Right lobe of liver (tissue), 6 donors: ENCODE measurements around the gene SEMA3B. TPM values are rescaled to one million over a fixed set of nuclear protein-coding genes. Genes with fewer than 3 reads are reported as not detected.

Experiments
- ATAC-seq, 4 donors: fragments of 200-7000 bp; cut with Tn5 transposase; one replicate each; pipeline ENCODE4 v1.9.1; 2020; ENCODE audit warnings: mild to moderate bottlenecking in 4 of 4, moderate library complexity in 4 of 4
- DNase-seq, 3 donors: peaks; one replicate each; pipeline ENCODE4 v3.0.0-alpha.2; 2020
- H3K27ac ChIP-seq, 3 donors: fragments of 200-600 bp; one replicate each; pipeline ENCODE4 v1.8.0; 2022
- H3K27me3 ChIP-seq, 2 donors: fragments of 200-600 bp; one replicate each; pipeline ENCODE4 v1.8.0; 2022
- H3K36me3 ChIP-seq, 4 donors: fragments of 200-600 bp; sonication (generic) in 1 of 4; one replicate each; pipeline versions ENCODE4 v1.5.1 to v1.8.0; 2017 to 2022; ENCODE audit warnings: control low read depth in 1 of 4
- H3K4me1 ChIP-seq, 4 donors: fragments of 200-600 bp; sonication (generic) in 1 of 4; one replicate each; pipeline versions ENCODE4 v1.5.1 to v1.8.0; 2017 to 2022; ENCODE audit warnings: control low read depth in 1 of 4
- H3K4me3 ChIP-seq, 3 donors: fragments of 200-600 bp; one replicate each; pipeline ENCODE4 v1.8.0; 2022
- H3K9me3 ChIP-seq, 4 donors: fragments of 200-600 bp; sonication (generic) in 1 of 4; one replicate each; pipeline versions ENCODE4 v1.5.1 to v1.8.0; 2017 to 2022; ENCODE audit warnings: control low read depth in 1 of 4
- POLR2A ChIP-seq: fragments of 450-650 bp; IDR thresholded peaks from one replicate; pipeline ENCODE4 v1.6.1; 2017; ENCODE audit warnings: antibody characterized with exemption, mild to moderate bottlenecking
- WGBS: methylation state at CpG from one replicate; pipeline ENCODE4 v1.1.6; 2018; ENCODE audit warnings: low coverage, low lambda C conversion rate; ENCODE audit not compliant: insufficient coverage; ENCODE audit errors: missing lambda C conversion rate; 5-methylcytosine and 5-hydroxymethylcytosine counted together
- intact Hi-C, 2 donors: fragments of 100-400 bp; cut with DNase I; formaldehyde crosslinking; loops; one replicate each; pipeline versions ENCODE4 v1.11.2 to v1.14.1; 2022
- total RNA-seq, 6 experiments: library from RNA; depleted of rRNA in 2 of 6; stranded (reverse); fragments of >200 nt in 2 of 6; fragmentation: NEBNext Ultra II Directional in 3 of 6; extraction: Animal tissue kit (Norgen Biotek cat#: 25700) in 3 of 6; gene quantifications; one replicate each; pipeline versions ENCODE4 v1.1.0 to v1.2.4, GENCODE V29; 2016 to 2023
- TF ChIP-seq, protein P1 (sequence below), 4 donors: fragments of 200-600 bp in 3 of 4; fragments of 450-650 bp in 1 of 4; IDR thresholded peaks; one replicate each; pipeline versions ENCODE4 v1.5.1 to v1.8.0; 2016 to 2022; ENCODE audit warnings: antibody characterized with exemption in 4 of 4, mild to moderate bottlenecking in 2 of 4
- donor health status: DM: no; HTN: yes; CAD: no.
- donor health status: DM: no; HTN: no; CAD: no.
- donor health status: DM: no; HTN: no; CAD: no.
- donor health status: DM: no; HTN: yes; CAD: no.
- donor health status: DM: no; HTN: yes; CAD: no.

Gene SEMA3B
- total RNA-seq, 6 experiments from 2014 or later: 1.7 to 4.5 (median 2.6) TPM

- DNase-seq (no peak), ATAC-seq (no peak)
- Histone ChIP-seq H3K27me3 (no peaks in the 10 kb centered on the region), H3K9me3 (no peaks in the 10 kb centered on the region), H3K4me1 (peaks cover 0 to 70% (median 26%) of the 10 kb centered on the region in 4 donors), H3K4me3 (no peak overlapping the region), H3K36me3 (peaks cover 0 to 9% (median 4%) of the 10 kb centered on the region in 4 donors), H3K27ac (no peak overlapping the region)
- intact Hi-C loops: no loop called here
- TF ChIP-seq, protein P1, sequence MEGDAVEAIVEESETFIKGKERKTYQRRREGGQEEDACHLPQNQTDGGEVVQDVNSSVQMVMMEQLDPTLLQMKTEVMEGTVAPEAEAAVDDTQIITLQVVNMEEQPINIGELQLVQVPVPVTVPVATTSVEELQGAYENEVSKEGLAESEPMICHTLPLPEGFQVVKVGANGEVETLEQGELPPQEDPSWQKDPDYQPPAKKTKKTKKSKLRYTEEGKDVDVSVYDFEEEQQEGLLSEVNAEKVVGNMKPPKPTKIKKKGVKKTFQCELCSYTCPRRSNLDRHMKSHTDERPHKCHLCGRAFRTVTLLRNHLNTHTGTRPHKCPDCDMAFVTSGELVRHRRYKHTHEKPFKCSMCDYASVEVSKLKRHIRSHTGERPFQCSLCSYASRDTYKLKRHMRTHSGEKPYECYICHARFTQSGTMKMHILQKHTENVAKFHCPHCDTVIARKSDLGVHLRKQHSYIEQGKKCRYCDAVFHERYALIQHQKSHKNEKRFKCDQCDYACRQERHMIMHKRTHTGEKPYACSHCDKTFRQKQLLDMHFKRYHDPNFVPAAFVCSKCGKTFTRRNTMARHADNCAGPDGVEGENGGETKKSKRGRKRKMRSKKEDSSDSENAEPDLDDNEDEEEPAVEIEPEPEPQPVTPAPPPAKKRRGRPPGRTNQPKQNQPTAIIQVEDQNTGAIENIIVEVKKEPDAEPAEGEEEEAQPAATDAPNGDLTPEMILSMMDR (IDR thresholded peaks at IDR 0.05): no peak
- TF ChIP-seq POLR2A: no peak
- WGBS: no CpG with 5 or more reads among the region's 4 CpGs
Observed at GRCh38 chr3:50250514-50250913, 18.4 kb upstream of the SEMA3B start.

- Histone ChIP-seq H3K4me3 (no peak overlapping the region), H3K4me1 (peaks cover 0 to 64% (median 27%) of the 10 kb centered on the region in 4 donors), H3K9me3 (no peaks in the 10 kb centered on the region), H3K36me3 (peaks cover 0 to 13% (median 5%) of the 10 kb centered on the region in 4 donors), H3K27me3 (no peaks in the 10 kb centered on the region), H3K27ac (no peak overlapping the region)
- intact Hi-C loops: no loop called here
- ATAC-seq: no peak
- DNase-seq: no peak
- WGBS: 57% methylated on average over 3 of the region's 8 CpGs
- TF ChIP-seq, protein P1 (IDR thresholded peaks at IDR 0.05): no peak
- TF ChIP-seq POLR2A: no peak
Observed at GRCh38 chr3:50251220-50251619, 17.7 kb upstream of the SEMA3B start.

- H3K9me3 ChIP-seq: no peaks in the 10 kb centered on the region
- peaks cover 0 to 37% (median 18%) of the 10 kb centered on the region in 4 donors for H3K4me1 ChIP-seq
- peak; percentile 39 to 67 (median 65) for ATAC-seq
- H3K36me3 ChIP-seq: peaks cover 0 to 32% (median 22%) of the 10 kb centered on the region in 4 donors
- DNase-seq: peak; percentile 75 to 81 (median 79)
- intact Hi-C loops: no loop called here
- WGBS: 27% methylated on average over 2 of the region's 8 CpGs
- peak overlapping the region; percentile 76 to 83 (median 78) for H3K27ac ChIP-seq
- TF ChIP-seq, protein P1 (IDR thresholded peaks at IDR 0.05): no peak
- TF ChIP-seq POLR2A: no peak
- H3K27me3 ChIP-seq: no peaks in the 10 kb centered on the region
- H3K4me3 ChIP-seq: no peak overlapping the region
Observed at GRCh38 chr3:50254577-50255250, 14.2 kb upstream of the SEMA3B start.

DNA sequence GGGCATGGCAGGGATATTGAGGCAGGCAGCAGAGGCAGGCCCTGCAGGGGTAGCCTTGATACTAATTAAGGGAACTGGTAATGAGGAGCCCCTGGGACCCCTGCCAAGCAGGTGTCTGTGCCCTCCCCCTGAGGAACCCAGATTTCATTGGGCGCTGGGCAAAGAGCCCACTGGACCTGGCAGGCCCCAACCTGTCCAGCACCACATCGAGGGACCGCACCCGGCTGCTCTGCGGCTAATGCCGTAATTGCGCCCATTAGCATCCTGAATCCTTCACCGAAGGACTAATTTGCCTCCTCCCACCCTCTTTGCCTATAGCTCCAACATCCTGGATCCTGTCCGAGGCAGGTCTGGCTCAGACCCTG lies 13.7 kb upstream of the SEMA3B start:
- Histone ChIP-seq H3K27ac (peak overlapping the region; percentile 76 to 83 (median 78)), H3K9me3 (no peaks in the 10 kb centered on the region), H3K4me3 (no peak overlapping the region), H3K36me3 (peaks cover 0 to 32% (median 22%) of the 10 kb centered on the region in 4 donors), H3K27me3 (no peaks in the 10 kb centered on the region), H3K4me1 (peaks cover 0 to 34% (median 15%) of the 10 kb centered on the region in 4 donors)
- no CpG with 5 or more reads among the region's 9 CpGs for WGBS
- ATAC-seq (no peak), DNase-seq (no peak)
- intact Hi-C loops: no loop called here
- TF ChIP-seq, protein P1 (IDR thresholded peaks at IDR 0.05): no peak
- TF ChIP-seq POLR2A: no peak
